NT2/D1 (cell line): ENCODE data around the gene DAO.

Experiments used
- SUZ12 ChIP-seq: IDR thresholded peaks from 2 replicates; pipeline ENCODE4 v1.6.1; 2011; ENCODE audit not compliant: insufficient read length, insufficient read depth; ENCODE audit errors: extremely low read depth
- YY1 ChIP-seq: IDR thresholded peaks from 2 replicates; pipeline ENCODE4 v1.6.1; 2011; ENCODE audit not compliant: insufficient read length, insufficient read depth

DNA sequence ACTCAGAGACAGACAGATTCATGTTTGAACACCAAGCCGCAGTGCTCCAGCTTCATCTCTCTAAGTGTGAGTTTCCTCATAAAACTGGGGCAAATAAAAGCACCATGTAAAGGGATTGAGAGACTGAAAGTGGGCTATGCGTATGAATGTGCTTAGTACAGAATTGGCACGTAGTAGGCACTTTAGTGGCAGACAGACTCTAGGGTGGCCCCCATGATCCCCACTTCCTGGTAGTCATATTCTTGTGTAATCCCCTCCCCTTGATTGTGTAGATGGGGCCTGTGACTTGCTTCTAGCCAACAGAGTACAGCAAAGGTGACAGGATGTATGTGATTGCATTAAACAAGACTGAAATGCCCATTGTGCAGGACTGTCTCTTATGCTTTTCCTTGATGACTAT, 43.0 kb downstream of the DAO start:
- TF ChIP-seq SUZ12, result no peak
- TF ChIP-seq YY1, result no peak
